ENCODE data around the gene MFSD6.
"Not testable (repeated sequence)": the region's sequence is repeated elsewhere in the genome, so short reads cannot be mapped to it uniquely, and the experiment has no call there.

The MFSD6 gene

DNA sequence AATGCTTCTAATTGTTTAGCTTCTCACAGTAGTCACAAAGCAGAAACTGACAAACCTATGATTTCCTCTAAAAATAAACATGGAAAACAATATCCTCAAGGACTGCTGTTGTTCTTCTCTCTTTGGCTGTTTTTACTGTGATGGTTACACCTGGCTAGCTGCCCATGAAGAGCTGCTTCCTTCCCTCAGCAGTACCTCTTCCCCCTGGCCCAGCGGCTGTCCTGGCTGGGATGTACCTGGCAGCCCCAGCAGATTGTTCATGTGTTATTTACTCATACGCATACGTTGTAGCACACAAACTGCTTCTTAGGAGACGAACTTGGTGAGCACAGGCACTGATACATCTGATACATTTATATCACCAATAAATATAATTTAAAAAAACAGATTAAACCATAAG is 99.0 kb downstream of the MFSD6 start:
- DNase-seq (ENCODE audit: low read depth, low spot score), result no peak
- no peak overlapping the region for H3K9ac ChIP-seq (ENCODE audit: insufficient read length)
- H3K36me3 ChIP-seq (ENCODE audit: insufficient read depth, low read length), result peaks cover 7% of the 10 kb centered on the region; the same call in 1 of the 2 replicates
- no peak for TF ChIP-seq FOXP2 (optimal IDR thresholded peaks at IDR 0.05; ENCODE audit: control extremely low read depth, extremely low read length, insufficient read depth)
- no peak for TF ChIP-seq POLR2AphosphoS5 (IDR thresholded peaks at IDR 0.05; ENCODE audit: borderline replicate concordance, low read depth, low read length)
- no peak for TF ChIP-seq EZH2 (IDR thresholded peaks at IDR 0.05)
- no peak overlapping the region for H3K27ac ChIP-seq
- H3K4me3 ChIP-seq, result no peak overlapping the region
- no peaks in the 10 kb centered on the region for H3K9me3 ChIP-seq (ENCODE audit: low read depth, low read length)

GRCh38 chr2:190509895-190510294 is 101.7 kb downstream of the MFSD6 start:
- not testable (repeated sequence) for DNase-seq (ENCODE audit: low read depth, low spot score); H3K27ac ChIP-seq

GRCh38 chr2:190511104-190511503 is 102.9 kb downstream of the MFSD6 start:
- no peak for TF ChIP-seq FOXP2 (optimal IDR thresholded peaks at IDR 0.05; ENCODE audit: control extremely low read depth, extremely low read length, insufficient read depth)
- TF ChIP-seq POLR2AphosphoS5 (IDR thresholded peaks at IDR 0.05; ENCODE audit: borderline replicate concordance, low read depth, low read length), result no peak
- TF ChIP-seq EZH2 (IDR thresholded peaks at IDR 0.05), result no peak
- Histone ChIP-seq H3K9me3 (ENCODE audit: low read depth, low read length) (no peaks in the 10 kb centered on the region), H3K9ac (ENCODE audit: insufficient read length) (no peak overlapping the region), H3K36me3 (ENCODE audit: insufficient read depth, low read length) (peaks cover 17% of the 10 kb centered on the region), H3K4me3 (no peak overlapping the region), H3K27ac (no peak overlapping the region)
- no peak for DNase-seq (ENCODE audit: low read depth, low spot score)

More at GRCh38 chr2:190509895-190510294, 101.7 kb downstream of the MFSD6 start:
- H3K4me3 ChIP-seq; H3K9me3 ChIP-seq (ENCODE audit: low read depth, low read length); H3K9ac ChIP-seq (ENCODE audit: insufficient read length): not testable (repeated sequence)
- H3K36me3 ChIP-seq (ENCODE audit: insufficient read depth, low read length), result peaks cover 19% of the 10 kb centered on the region

GRCh38 chr2:190512539-190513095 is 104.5 kb downstream of the MFSD6 start:
- Histone ChIP-seq H3K9ac (ENCODE audit: insufficient read length) (no peak overlapping the region), H3K27ac (no peak overlapping the region), H3K36me3 (ENCODE audit: insufficient read depth, low read length) (peaks cover 16% of the 10 kb centered on the region), H3K4me3 (no peak overlapping the region), H3K9me3 (ENCODE audit: low read depth, low read length) (no peaks in the 10 kb centered on the region)
- DNase-seq (ENCODE audit: low read depth, low spot score), result no peak
- no peak for TF ChIP-seq EZH2 (IDR thresholded peaks at IDR 0.05)
- no peak for TF ChIP-seq FOXP2 (optimal IDR thresholded peaks at IDR 0.05; ENCODE audit: control extremely low read depth, extremely low read length, insufficient read depth)
- TF ChIP-seq POLR2AphosphoS5 (IDR thresholded peaks at IDR 0.05; ENCODE audit: borderline replicate concordance, low read depth, low read length), result no peak

DNA sequence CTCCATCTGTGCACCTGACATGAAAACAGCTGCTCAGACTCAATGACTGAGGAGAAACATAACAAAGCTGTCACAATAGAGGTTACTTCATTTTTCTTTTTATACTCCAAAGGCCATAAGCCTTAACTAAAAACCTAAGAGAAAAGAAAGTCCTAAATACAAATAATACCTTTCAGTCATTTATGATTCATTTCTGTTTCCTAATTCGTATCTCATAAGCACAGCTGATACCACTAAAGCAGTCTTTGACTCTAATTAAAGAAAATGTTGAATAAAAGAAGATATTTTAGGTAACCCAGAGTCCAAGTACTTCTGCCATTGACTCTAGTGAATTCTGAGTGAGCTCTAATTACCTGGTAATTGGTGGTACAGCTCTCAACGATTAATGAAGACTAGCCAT is 105.7 kb downstream of the MFSD6 start:
- Histone ChIP-seq H3K4me3 (no peak overlapping the region), H3K9me3 (ENCODE audit: low read depth, low read length) (no peaks in the 10 kb centered on the region), H3K27ac (no peak overlapping the region), H3K9ac (ENCODE audit: insufficient read length) (no peak overlapping the region), H3K36me3 (ENCODE audit: insufficient read depth, low read length) (peaks cover 16% of the 10 kb centered on the region)
- DNase-seq (ENCODE audit: low read depth, low spot score), result no peak
- TF ChIP-seq EZH2 (IDR thresholded peaks at IDR 0.05) (no peak), POLR2AphosphoS5 (IDR thresholded peaks at IDR 0.05; ENCODE audit: borderline replicate concordance, low read depth, low read length) (no peak), FOXP2 (optimal IDR thresholded peaks at IDR 0.05; ENCODE audit: control extremely low read depth, extremely low read length, insufficient read depth) (no peak)

GRCh38 chr2:190514676-190515075 is 106.5 kb downstream of the MFSD6 start:
- H3K36me3 ChIP-seq (ENCODE audit: insufficient read depth, low read length), result peaks cover 16% of the 10 kb centered on the region
- no peak for DNase-seq (ENCODE audit: low read depth, low spot score)
- TF ChIP-seq EZH2 (IDR thresholded peaks at IDR 0.05), result no peak
- TF ChIP-seq POLR2AphosphoS5 (IDR thresholded peaks at IDR 0.05; ENCODE audit: borderline replicate concordance, low read depth, low read length), result no peak
- TF ChIP-seq FOXP2 (optimal IDR thresholded peaks at IDR 0.05; ENCODE audit: control extremely low read depth, extremely low read length, insufficient read depth), result no peak

GRCh38 chr2:190515687-190516086 is 107.5 kb downstream of the MFSD6 start:
- no peak for DNase-seq (ENCODE audit: low read depth, low spot score)
- peaks cover 12% of the 10 kb centered on the region for H3K36me3 ChIP-seq (ENCODE audit: insufficient read depth, low read length)
- no peak overlapping the region for H3K4me3 ChIP-seq
- H3K9me3 ChIP-seq (ENCODE audit: low read depth, low read length), result no peaks in the 10 kb centered on the region
- H3K9ac ChIP-seq (ENCODE audit: insufficient read length), result no peak overlapping the region
- no peak for TF ChIP-seq EZH2 (IDR thresholded peaks at IDR 0.05)
- TF ChIP-seq POLR2AphosphoS5 (IDR thresholded peaks at IDR 0.05; ENCODE audit: borderline replicate concordance, low read depth, low read length), result no peak
- no peak for TF ChIP-seq FOXP2 (optimal IDR thresholded peaks at IDR 0.05; ENCODE audit: control extremely low read depth, extremely low read length, insufficient read depth)
- H3K27ac ChIP-seq, result no peak overlapping the region

More at GRCh38 chr2:190514676-190515075, 106.5 kb downstream of the MFSD6 start:
- no peaks in the 10 kb centered on the region for H3K9me3 ChIP-seq (ENCODE audit: low read depth, low read length)
- H3K4me3 ChIP-seq, result no peak overlapping the region
- no peak overlapping the region for H3K9ac ChIP-seq (ENCODE audit: insufficient read length)
- no peak overlapping the region for H3K27ac ChIP-seq

DNA sequence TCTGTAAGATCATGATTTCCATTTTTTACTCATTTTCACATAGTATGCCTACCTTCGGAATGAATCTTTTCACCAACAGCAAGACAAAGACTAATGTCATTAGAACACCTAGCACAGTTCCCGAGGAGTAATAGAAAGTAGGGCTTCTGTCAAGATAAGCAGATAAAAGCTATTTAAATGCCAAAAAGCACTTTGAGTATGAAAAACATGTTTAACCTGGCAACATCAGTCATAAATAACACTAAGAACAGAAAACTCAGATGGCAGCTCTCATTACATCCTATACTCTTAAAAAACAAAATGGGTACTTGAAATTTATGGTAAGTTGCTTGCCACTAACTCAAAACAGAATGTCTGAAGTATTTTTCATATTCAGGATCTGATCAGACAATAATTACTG is 109.3 kb downstream of the MFSD6 start:
- DNase-seq (ENCODE audit: low read depth, low spot score), result no peak
- no peak for TF ChIP-seq POLR2AphosphoS5 (IDR thresholded peaks at IDR 0.05; ENCODE audit: borderline replicate concordance, low read depth, low read length)
- no peak for TF ChIP-seq FOXP2 (optimal IDR thresholded peaks at IDR 0.05; ENCODE audit: control extremely low read depth, extremely low read length, insufficient read depth)
- no peak for TF ChIP-seq EZH2 (IDR thresholded peaks at IDR 0.05)
- no peak overlapping the region for H3K9ac ChIP-seq (ENCODE audit: insufficient read length)
- peaks cover 12% of the 10 kb centered on the region for H3K36me3 ChIP-seq (ENCODE audit: insufficient read depth, low read length)
- H3K4me3 ChIP-seq, result no peak overlapping the region
- H3K9me3 ChIP-seq (ENCODE audit: low read depth, low read length), result no peaks in the 10 kb centered on the region
- H3K27ac ChIP-seq, result no peak overlapping the region
